ENCODE results near the gene FCAR.
"Not testable (repeated sequence)": the region's sequence is repeated elsewhere in the genome, so short reads cannot be mapped to it uniquely, and the experiment has no call there.

FCAR gene

DNA sequence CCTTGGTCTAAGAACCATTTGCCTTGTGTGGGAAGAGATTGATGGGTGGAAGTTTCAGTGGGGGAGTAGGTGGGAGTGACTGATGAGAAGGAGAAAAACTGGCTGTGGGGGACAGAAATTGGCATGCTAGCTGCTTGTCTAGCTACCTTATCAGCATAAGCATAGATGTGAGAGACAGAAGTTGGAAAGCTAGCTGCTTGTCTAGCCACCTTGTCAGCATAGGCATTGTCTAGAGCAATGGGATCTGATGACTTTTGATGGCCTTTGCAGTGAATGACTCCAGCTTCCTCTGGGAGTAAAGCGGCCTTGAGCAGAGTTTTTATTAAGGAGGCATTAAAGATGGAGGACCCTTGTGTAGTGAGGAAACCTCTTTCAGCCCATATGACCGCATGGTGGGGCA is 22.0 kb downstream of the FCAR start:
- DNase-seq: no peak

DNA sequence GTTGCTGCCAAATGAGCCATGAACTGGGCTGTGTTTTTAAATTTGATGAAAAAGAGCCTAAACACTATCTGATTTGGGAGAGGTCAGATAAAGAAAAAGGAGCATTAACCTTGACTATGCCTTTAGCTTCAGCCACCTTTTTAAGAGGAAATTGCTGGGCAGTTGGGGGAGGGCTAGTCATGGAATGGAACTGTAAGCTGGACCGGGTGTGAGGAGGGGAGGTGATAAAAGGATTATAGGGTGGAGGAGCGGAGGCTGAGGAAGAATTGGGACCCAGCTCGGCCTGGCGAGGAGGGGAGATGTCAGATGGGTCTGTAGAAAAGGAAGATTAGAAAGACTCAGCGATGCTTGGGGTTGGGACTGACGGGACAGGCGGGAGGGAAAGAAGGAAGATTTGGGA is 24.6 kb downstream of the FCAR start:
- DNase-seq: not testable (repeated sequence)

DNA sequence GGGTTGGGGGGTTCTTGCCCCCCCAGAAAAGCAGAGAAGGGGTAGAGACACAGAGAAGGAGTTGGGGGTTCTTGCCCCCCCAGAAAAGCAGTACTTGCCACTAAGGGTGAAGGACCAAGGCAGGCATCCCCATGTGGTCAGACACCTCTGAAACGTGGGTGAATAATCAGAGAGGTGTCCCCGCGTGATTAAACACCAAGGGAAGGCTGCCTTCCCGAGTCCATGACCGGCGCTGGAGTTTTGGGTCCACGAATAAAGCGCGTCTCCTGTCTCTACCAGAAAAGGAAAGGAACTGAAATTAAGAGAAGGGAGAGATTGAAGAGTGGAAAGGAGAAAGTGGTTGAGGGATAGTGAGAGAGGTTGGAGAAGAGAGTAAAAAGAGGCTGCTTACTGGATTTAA is 25.6 kb downstream of the FCAR start:
- DNase-seq: not testable (repeated sequence)

DNA sequence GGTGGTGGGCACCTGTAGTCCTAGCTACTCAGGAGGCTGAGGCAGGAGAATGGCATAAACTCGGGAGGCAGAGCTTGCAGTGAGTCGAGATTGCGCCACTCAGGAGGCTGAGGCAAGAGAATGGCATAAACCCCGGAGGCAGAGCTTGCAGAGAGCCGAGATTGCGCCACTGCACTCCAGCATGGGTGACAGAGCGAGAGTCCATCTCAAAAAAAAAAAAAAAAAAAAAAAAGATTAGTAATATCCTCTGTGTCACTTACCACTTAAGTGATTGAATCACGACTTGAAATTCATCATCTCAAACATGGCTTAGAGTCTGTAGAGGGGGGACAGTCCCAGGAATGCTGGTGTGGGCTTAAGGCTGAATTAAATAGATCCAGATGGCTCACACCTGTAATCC is 27.1 kb downstream of the FCAR start:
- peak in 1 of 2 donors; percentile 76 for DNase-seq

DNA sequence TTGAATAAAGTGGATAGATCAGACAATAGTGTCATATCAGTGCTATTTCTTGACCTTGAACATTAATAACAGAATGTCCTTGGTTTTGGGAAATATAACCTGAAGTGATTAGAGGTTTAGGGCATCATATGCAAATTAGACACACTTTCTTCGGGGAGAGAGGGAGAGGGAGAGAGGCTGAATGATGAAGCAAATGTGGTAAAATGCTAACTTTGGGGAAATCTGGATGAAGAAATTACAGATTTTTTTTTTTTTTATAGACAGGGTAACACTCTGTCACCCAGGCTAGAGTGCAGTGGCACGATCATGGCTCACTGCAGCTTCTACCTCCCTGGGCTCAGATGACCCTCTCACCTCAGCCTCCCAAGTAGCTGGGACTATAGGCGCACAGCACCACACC is 28.0 kb downstream of the FCAR start:
- DNase-seq: no peak

DNA sequence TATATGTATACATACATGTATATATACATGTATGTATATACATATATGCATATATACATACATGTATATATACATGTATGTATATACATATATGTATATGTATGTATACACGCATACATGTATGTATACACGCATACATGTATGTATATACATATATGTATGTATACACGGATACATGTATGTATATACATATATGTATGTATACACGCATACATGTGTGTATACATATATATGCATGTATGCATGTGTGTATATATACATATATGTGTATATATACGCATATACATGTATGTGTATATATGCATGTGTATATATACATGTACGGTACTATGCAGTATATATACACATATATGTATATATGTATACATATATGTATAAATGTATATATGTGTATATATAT is 29.3 kb downstream of the FCAR start:
- DNase-seq: no peak

DNA sequence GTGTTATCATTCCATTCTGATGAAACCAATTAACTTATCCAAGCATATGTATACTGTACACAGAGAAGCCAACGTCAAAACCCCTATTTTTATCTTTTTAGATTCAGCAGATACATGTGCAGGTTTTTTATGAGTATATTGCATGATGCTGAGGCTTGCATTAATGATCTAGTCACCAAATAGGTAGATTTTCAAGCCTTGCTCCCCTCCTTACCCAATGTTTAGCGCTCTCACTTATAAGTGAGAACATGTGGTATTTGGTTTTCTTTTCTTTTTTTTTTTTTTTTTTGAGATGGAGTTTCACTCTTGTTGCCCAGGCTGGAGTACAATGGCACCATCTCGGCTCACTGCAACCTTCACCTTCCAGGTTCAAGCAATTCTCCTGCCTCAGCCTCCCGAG is 30.2 kb downstream of the FCAR start:
- not testable (repeated sequence) for DNase-seq

DNA sequence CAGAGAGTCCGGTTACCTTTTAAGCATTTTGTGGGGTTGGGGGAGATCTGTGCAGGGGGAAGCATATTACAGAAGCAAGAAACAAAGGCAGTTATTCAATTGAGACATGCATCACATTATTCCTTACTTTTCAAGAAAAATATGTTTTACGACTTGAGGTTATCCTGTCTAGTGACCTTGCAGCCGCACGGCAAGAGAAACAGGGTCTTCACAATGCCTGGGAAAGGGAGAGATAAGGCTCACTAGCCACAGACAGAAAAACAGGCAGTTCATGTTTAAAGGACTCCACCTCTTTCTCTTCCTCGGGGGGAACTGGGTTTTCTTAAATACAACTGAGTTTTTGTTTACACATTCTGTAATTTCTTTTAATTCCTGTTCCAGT is 31.4 kb downstream of the FCAR start:
- no peak for DNase-seq

DNA sequence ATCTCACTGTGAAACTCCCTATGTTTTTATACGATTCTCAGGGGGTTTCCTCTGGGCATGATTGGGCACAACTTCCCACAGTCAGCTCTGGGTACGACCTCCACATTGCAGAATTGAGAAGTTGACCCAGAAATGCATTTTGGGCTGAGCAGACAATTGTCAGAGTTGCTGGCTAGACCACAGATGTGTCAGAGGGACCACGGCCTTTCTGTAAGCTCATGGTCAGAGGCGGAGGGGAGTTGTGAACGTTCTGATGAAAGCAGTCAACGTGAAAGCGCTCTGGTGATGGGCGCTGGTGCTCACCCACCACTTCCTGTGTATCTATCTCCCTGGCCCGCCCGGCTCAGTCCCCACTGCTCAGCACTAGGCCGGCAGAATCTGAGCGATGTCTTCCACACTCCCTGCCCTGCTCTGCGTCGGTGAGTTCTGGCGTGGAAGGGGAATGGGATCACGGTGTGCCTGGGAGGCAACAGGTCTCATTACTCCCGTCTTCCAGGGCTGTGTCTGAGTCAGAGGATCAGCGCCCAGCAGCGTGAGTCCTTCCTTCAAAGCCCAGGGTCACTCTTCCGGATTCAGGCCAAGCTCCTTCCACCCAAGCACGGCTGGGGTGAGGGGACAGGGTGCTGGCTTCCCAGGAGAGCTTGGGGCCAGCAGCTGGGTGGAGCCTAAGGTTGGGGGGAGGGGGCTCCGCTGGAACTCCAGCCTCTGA is 31.9 kb downstream of the FCAR start, which contains the start of gene NCR1:
Gene NCR1 (plus strand): TSS at position 346 of the 709 bp plus-strand sequence. CDS start 40 bp downstream, at position 386.
- DNase-seq: peak; percentile 32 to 41

DNA sequence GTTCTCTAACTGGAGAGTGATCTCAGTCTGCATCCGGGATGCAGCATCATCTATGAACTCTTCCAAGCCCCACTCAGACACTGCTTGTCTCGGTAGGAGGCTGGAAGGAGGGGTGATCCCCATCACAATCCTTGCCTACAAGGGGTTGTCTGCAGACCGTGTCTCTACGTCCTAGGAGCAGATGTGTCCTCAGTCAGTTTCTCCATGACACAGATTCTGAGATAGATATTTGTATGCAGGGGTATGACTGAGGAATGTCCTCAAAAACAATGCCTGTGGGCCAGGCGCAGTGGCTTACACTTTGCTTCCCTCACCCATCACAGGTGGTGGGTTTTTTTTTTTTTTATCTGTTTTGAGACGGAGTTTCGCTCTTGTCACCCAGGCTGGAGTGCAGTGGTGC is 32.8 kb downstream of the FCAR start:
- DNase-seq: no peak

DNA sequence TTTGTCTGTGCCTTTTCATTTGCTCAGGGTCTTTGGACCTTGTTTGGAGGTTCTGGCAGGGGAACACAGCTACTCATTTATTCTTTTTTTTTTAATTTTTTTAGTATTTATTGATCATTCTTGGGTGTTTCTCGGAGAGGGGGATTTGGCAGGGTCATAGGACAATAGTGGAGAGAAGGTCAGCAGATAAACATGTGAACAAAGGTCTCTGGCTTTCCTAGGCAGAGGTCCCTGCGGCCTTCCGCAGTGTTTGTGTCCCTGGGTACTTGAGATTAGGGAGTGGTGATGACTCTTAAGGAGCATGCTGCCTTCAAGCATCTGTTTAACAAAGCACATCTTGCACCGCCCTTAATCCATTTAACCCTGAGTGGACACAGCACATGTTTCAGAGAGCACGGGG is 33.9 kb downstream of the FCAR start:
- not testable (repeated sequence) for DNase-seq

DNA sequence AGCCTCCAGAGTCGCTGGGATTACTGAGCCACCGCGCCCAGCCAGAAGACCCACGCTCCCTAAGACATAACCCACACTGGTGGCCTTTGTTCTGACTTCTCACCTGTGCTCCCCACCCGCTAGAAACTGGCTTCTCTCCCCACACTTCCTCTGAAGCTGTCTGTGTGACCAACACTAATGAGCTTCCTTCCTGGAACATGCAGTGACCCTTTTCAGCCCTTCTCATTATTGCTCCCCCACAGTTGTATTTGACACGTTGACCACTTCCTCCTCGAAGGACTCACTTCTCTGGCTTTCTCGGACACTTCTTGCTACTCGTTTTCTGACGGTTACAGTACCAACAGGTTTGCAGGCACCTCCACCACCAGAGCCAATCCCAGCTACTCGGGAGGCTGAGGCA is 42.8 kb downstream of the FCAR start:
- no peak for DNase-seq

DNA sequence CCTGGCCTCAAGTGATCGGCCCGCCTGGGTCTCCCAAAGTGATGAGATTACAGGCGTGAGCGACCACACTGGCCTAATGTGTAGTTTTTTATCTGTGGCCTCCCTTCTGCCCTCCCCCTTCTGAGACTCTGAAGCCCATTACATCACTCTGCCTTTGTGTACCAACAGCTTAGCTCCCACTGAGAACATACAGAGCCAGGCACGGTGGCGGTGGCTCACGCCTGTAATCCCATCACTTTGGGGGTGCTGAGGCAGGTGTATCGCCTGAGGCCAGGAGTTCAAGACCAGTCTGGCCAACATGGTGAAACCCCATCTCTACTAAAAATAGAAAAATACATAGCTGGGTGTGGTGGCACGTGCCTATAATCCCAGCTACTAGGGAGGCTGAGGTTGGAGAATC is 44.5 kb downstream of the FCAR start:
- no peak for DNase-seq

DNA sequence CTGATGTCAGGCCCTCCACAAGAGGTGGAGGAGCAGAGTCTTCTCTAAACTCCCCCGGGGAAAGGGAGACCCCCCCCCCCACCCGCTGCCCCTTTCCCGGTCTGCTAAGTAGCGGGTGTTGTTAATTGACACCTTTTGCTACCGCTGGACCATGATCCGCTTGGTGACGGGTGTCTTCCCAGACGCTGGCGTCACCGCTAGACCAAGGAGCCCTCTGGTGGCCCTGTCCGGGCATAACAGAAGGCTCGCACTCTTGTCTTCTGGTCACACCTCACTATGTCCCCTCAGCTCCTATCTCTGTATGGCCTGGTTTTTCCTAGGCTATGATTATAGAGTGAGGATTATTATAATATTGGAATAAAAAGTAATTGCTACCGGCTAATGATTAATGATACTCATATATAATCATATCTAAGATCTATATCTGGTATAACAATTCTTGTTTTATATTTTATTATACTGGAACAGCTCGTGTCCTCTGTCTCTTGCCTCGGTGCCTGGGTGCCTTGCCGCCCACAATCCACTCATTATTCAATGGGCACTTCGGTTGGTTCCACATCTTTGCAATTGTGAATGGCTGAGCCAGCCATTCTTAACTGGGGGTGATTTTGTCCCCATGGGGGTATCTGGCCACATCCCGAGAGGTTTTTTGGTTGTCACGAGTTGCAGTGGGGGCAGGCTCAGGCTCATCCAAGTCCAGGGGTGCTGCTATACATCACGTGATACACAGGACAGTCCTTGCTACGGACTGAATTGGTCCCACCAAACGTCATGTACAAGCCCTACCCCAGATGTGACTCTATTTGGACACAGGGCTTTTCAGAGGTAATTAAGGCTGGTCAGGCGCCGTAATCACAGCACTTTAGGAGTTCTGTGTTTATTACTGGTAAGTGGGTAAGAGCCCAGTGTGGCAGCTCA is 45.9 kb downstream of the FCAR start:
- peak in 1 of 2 donors; percentile 12 for DNase-seq

DNA sequence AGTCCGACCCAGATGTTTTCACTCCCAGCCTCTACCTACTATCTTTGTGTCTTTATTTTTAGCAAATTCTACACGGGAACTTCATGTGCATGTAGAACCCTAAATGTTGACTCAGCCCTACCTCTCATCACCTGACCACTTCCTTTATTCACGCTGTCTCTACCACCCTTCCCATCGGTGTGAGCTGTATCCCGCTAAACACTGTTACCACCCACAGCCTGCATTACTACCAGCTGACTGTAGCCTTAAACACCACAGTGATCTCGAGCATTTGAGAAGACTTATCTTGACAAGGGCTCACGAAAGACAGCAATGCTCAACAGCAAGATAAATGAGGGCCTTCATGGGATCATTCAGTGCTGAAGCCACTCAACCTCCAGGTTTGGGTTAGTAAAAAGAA is 47.0 kb downstream of the FCAR start:
- DNase-seq: no peak

DNA sequence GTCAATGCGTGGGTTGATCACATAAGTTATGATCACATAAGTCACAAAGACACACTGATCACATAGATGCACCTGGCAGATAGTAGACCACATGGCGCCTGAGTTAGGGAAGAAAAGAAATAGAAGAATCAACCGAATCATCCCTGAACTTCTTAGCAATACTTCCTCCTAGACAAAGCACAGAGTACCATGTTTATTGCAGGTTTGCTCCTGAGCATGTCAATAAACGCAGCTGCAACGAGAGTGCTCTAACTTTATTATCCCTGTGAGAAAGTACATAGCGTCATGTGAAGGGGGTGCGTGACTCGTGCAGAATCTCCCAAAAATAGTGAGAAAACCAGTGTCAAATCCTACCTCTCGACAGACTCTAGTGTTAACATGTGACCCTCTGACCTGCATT is 49.2 kb downstream of the FCAR start:
- no peak for DNase-seq

DNA sequence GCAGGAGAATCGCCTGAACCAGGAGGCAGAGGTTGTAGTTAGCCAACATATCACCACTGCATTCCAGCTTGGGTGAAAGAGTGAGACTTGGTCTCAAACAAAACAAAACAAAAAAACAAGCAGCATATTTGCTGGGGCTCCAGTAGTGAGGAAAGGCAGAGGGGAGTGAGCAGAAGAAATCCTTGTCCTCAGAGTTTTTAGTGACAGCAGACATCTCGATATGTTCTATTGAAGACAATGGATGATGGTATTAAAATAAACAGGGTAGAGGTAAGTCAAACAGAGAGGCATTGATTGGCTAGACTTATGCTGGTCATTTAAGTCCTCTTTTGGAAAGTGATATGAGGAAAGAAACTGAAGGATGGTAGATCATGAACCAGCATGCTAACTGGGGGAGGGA is 54.3 kb downstream of the FCAR start:
- no peak for DNase-seq

DNA sequence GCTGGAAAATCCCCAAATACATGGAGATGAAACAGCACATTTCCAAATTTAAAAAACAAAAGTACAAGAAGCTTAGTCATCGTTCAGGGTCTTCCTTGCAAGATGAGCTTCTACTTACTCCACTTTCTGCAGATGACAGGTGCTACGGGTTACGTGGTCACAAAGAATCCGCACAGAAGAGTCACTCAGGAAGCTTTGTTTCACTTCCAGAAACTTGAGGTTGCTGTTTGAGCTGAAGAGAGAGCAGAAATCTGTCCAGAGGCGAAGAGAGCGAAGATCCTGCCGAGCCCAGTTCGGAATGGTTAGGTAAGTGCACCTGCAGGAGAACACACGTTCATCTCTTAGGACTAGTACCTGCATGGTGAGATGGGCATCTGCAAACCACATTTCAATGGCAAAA is 63.9 kb downstream of the FCAR start:
- no peak for DNase-seq

DNA sequence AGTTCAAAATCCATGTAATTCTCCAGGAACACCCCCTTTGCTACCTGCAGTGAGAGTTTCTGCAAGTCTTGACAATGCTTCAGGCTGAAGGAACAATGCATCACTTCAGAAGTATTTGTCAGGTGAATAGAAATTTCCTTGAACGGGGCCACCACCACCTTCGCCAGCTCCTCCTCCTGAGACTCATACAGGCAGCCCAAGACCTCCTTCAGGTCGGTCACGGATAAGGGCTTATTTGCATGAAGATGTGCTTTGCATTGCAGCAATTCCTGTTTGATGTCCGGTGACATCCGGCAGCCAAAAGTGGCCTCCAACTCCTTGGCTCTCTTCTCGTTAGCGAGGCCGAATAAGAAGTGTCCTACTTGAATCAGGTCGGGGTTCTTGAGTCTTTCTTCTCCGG is 64.9 kb downstream of the FCAR start:
- no peak for DNase-seq

DNA sequence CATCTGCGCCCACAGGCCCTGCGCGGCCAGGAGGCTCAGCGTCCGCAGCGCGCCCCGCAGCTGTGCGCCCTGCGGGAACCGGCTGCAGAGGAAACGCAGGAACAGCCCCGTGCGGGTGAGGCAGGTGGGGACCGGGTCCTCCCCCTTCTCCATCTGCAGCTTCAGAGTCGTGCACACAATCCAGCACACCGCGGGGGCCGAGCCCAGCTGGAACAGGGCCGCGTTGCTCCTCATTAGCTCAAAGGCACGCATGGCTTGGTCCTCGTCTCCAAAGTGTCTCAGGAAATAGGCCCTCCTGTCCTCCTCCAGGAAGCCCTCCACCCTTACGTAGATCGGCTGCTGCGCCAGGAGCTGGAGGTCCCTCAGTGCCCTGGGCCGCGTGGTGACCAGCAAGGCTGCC is 65.5 kb downstream of the FCAR start:
- not testable (repeated sequence) for DNase-seq

Data from CD4-positive, alpha-beta T cell treated with Interleukin-1 beta for 1 hour (primary cell).